Activated CD8-positive, alpha-beta memory T cell treated with anti-CD3 and anti-CD28 coated beads, Interleukin-2, amount 50 U/mL, for 24 hours (primary cell): Measurements from ENCODE around the gene TCEA3.

ENCODE experiments used
- DNase-seq: peaks from one replicate; pipeline ENCODE4 v3.0.0-alpha.2; 2020; ENCODE audit errors: extremely low read depth

Gene TCEA3

GRCh38 chr1:23421343-23421742 is 3.2 kb downstream of the TCEA3 start:
- DNase-seq, result no peak

- DNase-seq, result no peak
These were observed 3.8 kb downstream of the TCEA3 start for GRCh38 chr1:23420778-23421177.

DNA sequence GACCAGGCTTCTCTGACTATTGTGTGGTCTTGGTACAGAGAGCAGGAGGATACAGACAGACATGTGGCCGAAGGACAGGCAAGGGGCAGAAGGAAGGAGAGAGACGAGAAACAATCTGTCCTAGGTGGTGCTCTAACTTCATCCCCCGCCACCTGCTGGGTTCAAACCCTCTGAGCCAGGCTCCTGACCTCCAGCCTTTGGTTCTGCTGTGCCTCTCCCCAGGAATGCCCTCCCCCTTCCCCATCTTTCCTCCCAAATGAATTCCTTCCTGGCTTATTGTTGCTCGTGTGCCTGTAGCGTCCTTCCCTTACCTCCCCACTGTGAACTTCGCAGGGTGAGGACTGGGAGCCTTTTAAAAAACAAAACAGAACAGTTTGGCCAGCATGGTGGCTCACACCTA is 5.4 kb downstream of the TCEA3 start:
- DNase-seq, result no peak

GRCh38 chr1:23417570-23417969 is 7.0 kb downstream of the TCEA3 start:
- DNase-seq, result no peak

GRCh38 chr1:23416964-23417363 is 7.6 kb downstream of the TCEA3 start:
- DNase-seq, result no peak

DNA sequence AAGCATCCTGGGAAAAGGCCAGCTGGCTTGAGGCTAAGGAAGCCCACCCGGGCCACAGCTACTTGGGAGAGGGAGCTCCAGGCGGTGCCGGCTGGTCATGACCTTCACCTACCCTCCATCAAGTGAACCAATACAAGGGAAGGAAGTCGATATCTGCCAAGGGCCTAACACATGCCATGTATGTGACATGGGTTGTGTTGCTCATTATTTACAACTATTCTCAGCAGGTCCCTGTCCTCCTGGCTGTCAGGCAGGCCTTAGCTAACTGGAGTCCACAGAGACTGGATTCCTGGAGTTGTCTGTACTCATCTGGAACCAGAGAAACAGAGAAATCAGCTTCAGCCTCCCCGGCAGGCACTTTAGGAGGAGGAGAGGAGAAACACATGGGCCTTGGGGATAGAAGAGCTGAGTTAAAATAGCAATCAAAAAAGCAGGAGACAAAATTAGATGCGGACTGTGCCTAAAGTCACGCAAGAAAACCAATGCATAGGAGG is 15.7 kb downstream of the TCEA3 start:
- DNase-seq, result no peak

GRCh38 chr1:23407016-23407630 is 17.4 kb downstream of the TCEA3 start:
- no peak for DNase-seq

GRCh38 chr1:23405946-23406345 is 18.6 kb downstream of the TCEA3 start:
- DNase-seq, result no peak

DNA sequence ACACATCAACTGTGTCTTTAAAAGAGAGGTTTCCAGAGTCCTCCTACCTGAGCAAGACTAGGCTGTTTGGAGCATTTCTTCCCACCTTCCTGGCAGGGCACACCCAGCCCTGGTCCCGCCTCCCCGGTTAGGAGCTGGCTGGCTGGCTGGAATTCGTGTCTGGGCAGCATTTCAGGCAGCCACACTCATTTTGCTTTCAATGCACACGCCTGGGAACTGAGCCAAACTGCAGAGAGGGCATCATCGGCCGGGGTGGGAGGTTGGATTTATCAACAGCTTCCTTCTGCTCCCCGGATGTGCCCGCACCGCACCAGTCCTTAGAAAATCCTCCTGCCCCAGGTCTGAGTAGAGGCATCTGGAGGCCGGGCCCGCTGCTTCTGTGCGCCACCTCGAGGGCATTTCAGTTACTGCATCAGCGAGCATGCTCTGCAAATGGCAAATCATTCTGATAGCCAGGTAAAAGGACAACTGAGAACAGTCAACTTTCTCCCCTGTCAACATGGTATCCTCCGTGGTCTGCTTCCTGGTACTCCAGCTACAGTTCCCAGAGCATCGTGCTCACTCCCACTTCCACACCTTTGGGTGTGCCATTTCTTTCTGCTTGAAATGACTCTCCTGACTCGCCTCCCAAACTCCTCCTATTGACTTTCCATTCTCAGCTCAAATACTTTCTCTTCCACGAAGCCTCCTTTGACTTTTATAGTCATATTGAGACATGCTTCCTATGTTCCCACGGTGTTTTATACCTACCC is 20.6 kb downstream of the TCEA3 start:
- peak; percentile 66 for DNase-seq

GRCh38 chr1:23403355-23403734 is 21.2 kb downstream of the TCEA3 start:
- no peak for DNase-seq

DNA sequence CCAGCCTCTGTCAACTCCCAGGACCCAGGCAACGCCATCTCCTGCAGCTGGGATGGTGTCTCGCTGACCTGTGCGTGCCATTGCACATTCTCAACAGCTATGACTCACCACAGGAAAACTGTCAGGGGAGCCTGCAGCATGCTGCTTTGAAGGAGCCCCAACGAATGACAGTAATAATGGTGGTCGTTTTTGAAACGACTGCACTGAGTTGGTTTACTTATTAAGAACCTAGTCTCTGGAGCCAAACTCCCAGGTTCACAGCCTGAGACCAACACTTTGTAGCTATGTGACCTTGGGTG is 21.6 kb downstream of the TCEA3 start:
- no peak for DNase-seq

- no peak for DNase-seq
These were observed 22.1 kb downstream of the TCEA3 start for GRCh38 chr1:23402286-23403037.

DNA sequence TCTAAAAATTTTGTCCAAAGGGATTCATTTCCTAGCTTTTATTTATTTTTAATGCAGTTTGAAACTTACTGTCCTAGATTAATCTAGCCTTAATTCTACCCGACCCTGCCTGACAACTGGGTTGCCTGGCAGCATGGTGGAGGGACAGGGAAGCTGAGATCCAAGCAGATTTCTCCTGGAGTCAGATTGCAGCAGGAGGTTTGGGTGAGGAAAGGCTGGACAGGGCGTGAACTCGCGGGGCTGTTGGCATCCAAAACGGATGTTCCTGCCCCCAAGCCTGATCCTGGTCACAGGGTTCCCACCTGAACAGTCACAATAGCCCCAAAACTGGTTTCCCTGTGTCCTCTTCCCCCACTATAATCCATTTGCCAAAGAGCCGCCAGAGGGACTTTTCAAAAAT is 23.2 kb downstream of the TCEA3 start:
- DNase-seq, result no peak

- DNase-seq, result no peak
These were observed 24.0 kb downstream of the TCEA3 start for GRCh38 chr1:23400324-23401114.

- DNase-seq, result no peak
These were observed 25.3 kb downstream of the TCEA3 start for GRCh38 chr1:23399229-23399628.

DNA sequence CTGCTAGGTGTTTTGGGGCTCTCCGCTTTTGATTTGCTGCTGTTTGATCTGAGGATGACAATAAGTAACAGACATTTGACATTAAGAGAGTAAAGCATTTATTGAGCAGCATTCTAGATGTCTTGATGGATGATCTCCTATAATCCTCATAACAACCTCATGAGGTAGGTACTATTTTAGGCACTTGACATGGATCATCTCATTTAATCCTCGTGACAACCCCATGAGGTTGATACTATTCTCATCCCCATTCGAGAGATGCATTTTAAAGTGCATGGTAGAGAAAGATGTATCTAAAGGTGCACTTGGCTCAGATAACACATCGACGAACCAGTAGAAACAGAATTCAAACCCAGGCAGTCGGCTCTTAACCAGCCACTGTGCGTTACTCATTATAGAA is 26.6 kb downstream of the TCEA3 start:
- no peak for DNase-seq

DNA sequence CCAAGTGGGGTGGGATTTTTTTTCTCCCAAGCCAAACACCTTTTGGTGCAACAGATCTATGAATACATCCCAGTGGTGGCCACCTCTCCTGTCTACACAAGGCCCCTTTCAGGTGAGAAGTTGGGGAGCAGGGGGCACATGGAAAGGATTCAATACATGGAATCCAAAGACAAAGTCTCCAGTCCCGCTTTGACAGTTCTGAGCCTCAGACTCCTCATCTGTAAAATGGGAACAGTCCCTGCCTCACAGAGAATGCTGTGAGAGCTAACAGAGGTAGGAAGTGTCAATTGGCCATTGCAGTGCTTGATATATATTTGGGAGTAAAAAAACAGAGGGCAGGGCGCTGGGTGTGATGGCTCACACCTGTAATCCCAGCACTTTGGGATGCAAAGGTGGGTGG is 28.2 kb downstream of the TCEA3 start:
- no peak for DNase-seq

DNA sequence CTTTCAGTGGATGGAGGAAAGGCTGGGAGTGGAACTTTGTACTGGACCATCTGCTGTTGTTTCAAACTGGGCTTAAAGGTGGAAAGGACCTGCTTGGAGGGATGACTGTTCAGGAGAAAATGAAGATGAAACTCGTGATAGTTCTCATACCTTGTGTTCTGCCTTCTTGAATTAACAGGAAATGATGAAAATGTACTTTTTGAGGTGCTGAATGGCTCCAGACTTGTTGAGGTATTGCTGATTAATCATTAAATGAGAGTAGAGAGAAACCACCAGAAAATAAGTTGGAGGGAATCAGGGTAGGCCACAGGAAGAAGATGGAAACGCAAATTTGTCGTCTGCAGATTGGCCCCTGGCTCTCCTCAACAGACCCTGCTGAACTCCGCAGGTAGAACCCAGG is 28.7 kb downstream of the TCEA3 start:
- no peak for DNase-seq

- DNase-seq, result no peak
These were observed 29.3 kb downstream of the TCEA3 start for GRCh38 chr1:23395154-23395724.

- DNase-seq, result no peak
These were observed 29.9 kb downstream of the TCEA3 start for GRCh38 chr1:23394684-23395083.

- no peak for DNase-seq
These were observed 30.4 kb downstream of the TCEA3 start for GRCh38 chr1:23394181-23394580.

- no peak for DNase-seq
These were observed 30.8 kb downstream of the TCEA3 start for GRCh38 chr1:23393706-23394105.
